GM19023 (cell line): ENCODE data around the gene UNC5A.

Source experiments
- ATAC-seq: cut with Tn5 transposase; IDR thresholded peaks from one replicate; pipeline ENCODE4 v1.9.1; 2021; ENCODE audit warnings: mild to moderate bottlenecking, moderate library complexity; ENCODE audit not compliant: unreplicated experiment

UNC5A gene

GRCh38 chr5:176844281-176844680 is 33.9 kb downstream of the UNC5A start:
- no peak for ATAC-seq

- no peak for ATAC-seq
Measured at GRCh38 chr5:176844706-176845391, 34.5 kb downstream of the UNC5A start.

- no peak for ATAC-seq
Measured at GRCh38 chr5:176845392-176845713, 35.0 kb downstream of the UNC5A start.

GRCh38 chr5:176846335-176847140 is 36.2 kb downstream of the UNC5A start:
- ATAC-seq = no peak

GRCh38 chr5:176847148-176847547 is 36.8 kb downstream of the UNC5A start:
- ATAC-seq = no peak

- no peak for ATAC-seq
Measured at GRCh38 chr5:176847726-176848290, 37.4 kb downstream of the UNC5A start.

- no peak for ATAC-seq
Measured at GRCh38 chr5:176848651-176849050, 38.3 kb downstream of the UNC5A start.

GRCh38 chr5:176849611-176850227 is 39.4 kb downstream of the UNC5A start:
- ATAC-seq = no peak

GRCh38 chr5:176850371-176851245 is 40.2 kb downstream of the UNC5A start:
- no peak for ATAC-seq

GRCh38 chr5:176851380-176851779 is 41.0 kb downstream of the UNC5A start:
- ATAC-seq = no peak

- ATAC-seq = no peak
Measured at GRCh38 chr5:176851871-176852658, 41.7 kb downstream of the UNC5A start.

GRCh38 chr5:176853151-176853778 is 42.9 kb downstream of the UNC5A start:
- ATAC-seq = no peak

- no peak for ATAC-seq
Measured at GRCh38 chr5:176854164-176854563, 43.8 kb downstream of the UNC5A start.

- no peak for ATAC-seq
Measured at GRCh38 chr5:176855598-176855997, 45.2 kb downstream of the UNC5A start.

- ATAC-seq = no peak
Measured at GRCh38 chr5:176856746-176857145, 46.4 kb downstream of the UNC5A start.

- no peak for ATAC-seq
Measured at GRCh38 chr5:176857216-176857893, 47.0 kb downstream of the UNC5A start.

GRCh38 chr5:176857894-176858273 is 47.5 kb downstream of the UNC5A start:
- no peak for ATAC-seq

GRCh38 chr5:176859916-176860315 is 49.6 kb downstream of the UNC5A start:
- ATAC-seq = no peak

- ATAC-seq = no peak
Measured at GRCh38 chr5:176860381-176860780, 50.0 kb downstream of the UNC5A start.
